GM12873 (cell line): ENCODE results near the gene GTF3C1.

Source experiments
- CTCF ChIP-seq: IDR thresholded peaks from 2 replicates; pipeline ENCODE4 v1.5.1; 2012; ENCODE audit warnings: low read depth, mild to moderate bottlenecking, moderate library complexity, low read length, control low read depth; ENCODE audit not compliant: insufficient read depth; ENCODE audit errors: missing control alignments

Gene GTF3C1

GRCh38 chr16:27531826-27532800, 17.6 kb downstream of the GTF3C1 start:
- TF ChIP-seq CTCF, result no peak

- TF ChIP-seq CTCF, result no peak
Measured at GRCh38 chr16:27531186-27531585, 18.5 kb downstream of the GTF3C1 start.

GRCh38 chr16:27529962-27530361, 19.8 kb downstream of the GTF3C1 start:
- no peak for TF ChIP-seq CTCF

- TF ChIP-seq CTCF, result no peak
Measured at GRCh38 chr16:27528294-27528693, 21.4 kb downstream of the GTF3C1 start.

GRCh38 chr16:27526180-27526579, 23.5 kb downstream of the GTF3C1 start:
- no peak for TF ChIP-seq CTCF

- no peak for TF ChIP-seq CTCF
Measured at GRCh38 chr16:27522173-27522707, 27.5 kb downstream of the GTF3C1 start.

GRCh38 chr16:27520982-27521673, 28.6 kb downstream of the GTF3C1 start:
- TF ChIP-seq CTCF, result no peak
